MM.1S (cell line): ENCODE measurements around the gene FADS1.

Experiments
- DNase-seq: peaks from one replicate; pipeline ENCODE4 v3.0.0-alpha.2; 2015
- H2AFZ ChIP-seq: fragments of 300-600 bp; sonication (generic); 2 replicates; pipeline ENCODE4 v1.6.0; 2016; ENCODE audit warnings: antibody characterized with exemption, low read length
- H3F3A ChIP-seq: fragments of 300-600 bp; sonication (generic); 2 replicates; pipeline ENCODE4 v1.6.1; 2016; ENCODE audit warnings: mild to moderate bottlenecking, antibody characterized with exemption, low read length, moderate library complexity, mixed read lengths; ENCODE audit not compliant: insufficient read depth
- H3K27ac ChIP-seq: fragments of 300-600 bp; sonication (generic); 2 replicates; pipeline ENCODE4 v1.5.1; 2016; ENCODE audit warnings: mild to moderate bottlenecking, low read length
- H3K27me3 ChIP-seq: fragments of 300-600 bp; sonication (generic); replicated peaks from 2 replicates; pipeline ENCODE4 v1.6.0; 2016; ENCODE audit warnings: low read length; ENCODE audit not compliant: insufficient read depth
- H3K36me3 ChIP-seq: fragments of 300-600 bp; sonication (generic); replicated peaks from 2 replicates; pipeline ENCODE4 v1.6.1; 2016; ENCODE audit warnings: mild to moderate bottlenecking, low read length, mixed read lengths; ENCODE audit not compliant: insufficient read depth
- H3K4me1 ChIP-seq: fragments of 300-600 bp; sonication (generic); 2 replicates; pipeline ENCODE4 v1.6.1; 2016; ENCODE audit warnings: low read length, mixed read lengths
- H3K4me2 ChIP-seq: fragments of 300-600 bp; sonication (generic); 2 replicates; pipeline ENCODE4 v1.6.0; 2016; ENCODE audit warnings: low read depth, low read length
- H3K4me3 ChIP-seq: fragments of 300-600 bp; sonication (generic); 2 replicates; pipeline ENCODE4 v1.5.1; 2016; ENCODE audit warnings: low read length, mixed read lengths
- H3K79me2 ChIP-seq: fragments of 300-600 bp; sonication (generic); 2 replicates; pipeline ENCODE4 v1.6.1; 2016; ENCODE audit warnings: mixed run types, low read length, mixed read lengths
- H3K9ac ChIP-seq: fragments of 300-600 bp; sonication (generic); 2 replicates; pipeline ENCODE4 v1.6.1; 2016; ENCODE audit warnings: low read length, mixed read lengths
- H3K9me2 ChIP-seq: fragments of 300-600 bp; sonication (generic); replicated peaks from 2 replicates; pipeline ENCODE4 v1.6.1; 2016; ENCODE audit warnings: mild to moderate bottlenecking, low read length, mixed read lengths; ENCODE audit not compliant: insufficient read depth
- H3K9me3 ChIP-seq: fragments of 300-600 bp; sonication (generic); replicated peaks from 2 replicates; pipeline ENCODE4 v1.6.1; 2016; ENCODE audit warnings: mild to moderate bottlenecking, low read length, mixed read lengths; ENCODE audit not compliant: insufficient read depth
- H4K20me1 ChIP-seq: fragments of 300-600 bp; sonication (generic); 2 replicates; pipeline ENCODE4 v1.6.1; 2016; ENCODE audit warnings: mild to moderate bottlenecking, low read length, moderate library complexity, mixed read lengths; ENCODE audit not compliant: insufficient read depth
- CTCF ChIP-seq: fragments of 300-600 bp; sonication (generic); IDR thresholded peaks from 2 replicates; pipeline ENCODE4 v1.5.1; 2016; ENCODE audit warnings: antibody characterized with exemption, low read length, mixed read lengths
- EZH2 ChIP-seq: fragments of 300-600 bp; sonication (generic); optimal IDR thresholded peaks from 2 replicates; pipeline ENCODE3; 2017; ENCODE audit warnings: low read depth, mild to moderate bottlenecking, antibody characterized with exemption, low read length, mixed read lengths
- EZH2phosphoT487 ChIP-seq: fragments of 300-600 bp; sonication (generic); IDR thresholded peaks from 2 replicates; pipeline ENCODE4 v1.6.1; 2018; ENCODE audit warnings: antibody characterized with exemption, low read length

The FADS1 gene

GRCh38 chr11:61780581-61781162, 36.1 kb downstream of the FADS1 start:
- H4K20me1 ChIP-seq: no peaks in the 10 kb centered on the region
- H3K27ac ChIP-seq: no peak overlapping the region
- no peaks in the 10 kb centered on the region for H3F3A ChIP-seq
- no peak overlapping the region for H3K4me2 ChIP-seq
- no peak overlapping the region for H3K4me3 ChIP-seq
- H3K36me3 ChIP-seq: no peaks in the 10 kb centered on the region
- H3K27me3 ChIP-seq: no peaks in the 10 kb centered on the region
- H3K9me3 ChIP-seq: no peaks in the 10 kb centered on the region
- H3K9me2 ChIP-seq: no peaks in the 10 kb centered on the region
- no peak overlapping the region for H3K9ac ChIP-seq
- TF ChIP-seq CTCF (no peak), EZH2phosphoT487 (no peak), EZH2 (no peak)
- H3K4me1 ChIP-seq: no peaks in the 10 kb centered on the region
- no peaks in the 10 kb centered on the region for H3K79me2 ChIP-seq
- DNase-seq: no peak
- H2AFZ ChIP-seq: no peak overlapping the region

GRCh38 chr11:61779666-61780525, 36.9 kb downstream of the FADS1 start:
- Histone ChIP-seq H3K4me3 (no peak overlapping the region), H2AFZ (no peak overlapping the region), H4K20me1 (no peaks in the 10 kb centered on the region), H3K9me2 (no peaks in the 10 kb centered on the region), H3K9me3 (no peaks in the 10 kb centered on the region), H3K79me2 (no peaks in the 10 kb centered on the region), H3K27ac (no peak overlapping the region), H3K9ac (no peak overlapping the region), H3K36me3 (no peaks in the 10 kb centered on the region), H3K27me3 (peaks cover 7% of the 10 kb centered on the region), H3K4me1 (no peaks in the 10 kb centered on the region), H3K4me2 (no peak overlapping the region), H3F3A (no peaks in the 10 kb centered on the region)
- TF ChIP-seq EZH2phosphoT487 (no peak), CTCF (no peak), EZH2 (no peak)
- DNase-seq: no peak

- no peak for DNase-seq
- TF ChIP-seq CTCF: no peak
- TF ChIP-seq EZH2: no peak
- TF ChIP-seq EZH2phosphoT487: no peak
- Histone ChIP-seq H3K4me2 (no peak overlapping the region), H3K27ac (no peak overlapping the region), H3K9ac (no peak overlapping the region), H4K20me1 (no peaks in the 10 kb centered on the region), H3K36me3 (no peaks in the 10 kb centered on the region), H3F3A (no peaks in the 10 kb centered on the region), H3K9me2 (no peaks in the 10 kb centered on the region), H3K27me3 (peaks cover 11% of the 10 kb centered on the region), H3K4me3 (no peak overlapping the region), H3K9me3 (no peaks in the 10 kb centered on the region), H3K79me2 (no peaks in the 10 kb centered on the region), H2AFZ (no peak overlapping the region), H3K4me1 (no peaks in the 10 kb centered on the region)
These were observed 37.7 kb downstream of the FADS1 start for GRCh38 chr11:61778920-61779650.
